NCI-H524 (cell line): ENCODE results near the gene NUP54.

Experiments
- DNase-seq, 2 experiments: peaks; one replicate each; lab custom pipeline; 2025; lab: John Stamatoyannopoulos, UW

NUP54 gene

DNA sequence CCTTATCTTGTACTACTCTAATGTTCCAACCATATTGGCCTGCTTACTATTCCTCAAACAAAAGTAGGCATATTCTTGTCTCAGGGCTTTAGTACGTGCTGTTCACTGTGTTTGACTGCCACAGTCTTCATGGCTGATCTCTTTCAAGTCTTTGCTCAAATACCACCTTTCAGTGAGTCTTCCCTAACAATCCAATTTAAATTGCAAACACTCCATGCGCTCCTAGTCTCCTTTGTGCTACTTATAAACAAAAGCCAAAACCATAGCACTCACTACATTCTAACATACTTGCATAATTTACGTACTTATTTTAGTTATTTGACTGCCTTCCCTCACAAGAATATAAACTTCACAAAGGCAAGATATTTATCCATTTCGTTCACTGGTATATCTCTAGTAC lies 75.4 kb downstream of the NUP54 start:
- no peak for DNase-seq

DNA sequence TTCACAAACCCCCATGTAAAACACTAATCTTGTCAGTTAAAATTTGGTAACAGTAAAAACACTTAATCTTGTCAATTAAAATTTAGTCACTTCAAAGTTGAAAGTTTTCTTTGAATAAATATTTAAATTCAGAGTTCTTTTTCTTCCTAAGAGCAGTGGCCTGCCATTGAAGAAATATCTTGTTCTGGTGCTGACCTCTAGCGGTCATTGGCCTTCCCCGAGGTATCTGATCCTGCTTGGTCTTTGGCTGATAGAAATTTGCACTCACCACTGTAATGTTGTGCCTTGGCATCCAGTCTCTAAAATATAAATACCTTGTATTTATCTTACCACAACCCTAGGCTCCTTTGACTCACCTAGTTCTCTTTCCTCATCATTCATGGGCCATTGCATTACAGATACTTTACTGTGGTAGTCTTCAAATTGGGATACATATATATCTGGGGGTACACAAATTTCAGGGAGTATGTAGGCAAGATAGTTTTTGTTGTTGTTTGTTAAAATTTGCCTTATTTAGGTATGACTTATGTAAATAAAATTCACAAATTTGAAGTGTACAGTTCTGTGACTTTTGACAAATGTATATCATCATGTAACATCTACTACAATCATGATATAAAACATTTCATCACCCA lies 80.4 kb downstream of the NUP54 start:
- DNase-seq = peak; percentile 21 to 52

DNA sequence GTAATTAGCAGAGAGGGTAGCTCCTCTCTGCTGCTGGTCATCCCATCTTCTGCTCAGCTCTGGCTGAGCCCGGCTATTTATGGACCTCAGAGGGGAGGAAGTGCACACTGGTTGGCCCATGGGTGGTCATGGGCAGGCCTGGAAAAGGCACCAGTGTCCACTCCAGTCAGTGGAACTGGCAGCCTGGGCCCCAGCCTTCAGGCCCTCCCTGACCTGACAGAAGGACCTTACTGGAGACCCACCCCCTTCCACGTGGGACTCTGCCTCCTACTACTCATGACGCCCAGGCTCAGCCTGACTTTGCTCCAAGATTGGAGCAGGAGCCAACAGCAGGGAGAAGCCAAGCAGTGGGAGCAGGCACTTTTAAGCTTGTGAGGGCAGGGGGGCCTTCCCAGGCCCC lies 81.7 kb downstream of the NUP54 start:
- no peak for DNase-seq
